ENCODE measurements around the gene DENND4C.
"Not testable (repeated sequence)": the region's sequence is repeated elsewhere in the genome, so short reads cannot be mapped to it uniquely, and the experiment has no call there.

Gene DENND4C

DNA sequence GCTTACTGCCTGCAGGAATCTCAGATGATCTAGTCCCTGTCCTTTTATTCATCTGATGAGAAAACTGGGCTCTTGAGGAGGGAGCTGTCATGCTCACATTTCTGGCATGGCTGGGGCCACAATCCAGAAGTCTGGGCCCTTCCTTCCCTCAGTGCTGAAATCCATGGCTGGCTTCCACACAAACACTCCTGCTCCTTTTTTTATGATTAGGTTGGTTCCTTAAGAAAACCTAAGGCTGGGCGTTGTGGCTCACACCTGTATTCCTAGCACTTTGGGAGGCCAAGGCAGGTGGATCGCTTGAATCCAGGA is 179.7 kb downstream of the DENND4C start:
- no peak for DNase-seq (ENCODE audit: low spot score)

GRCh38 chr9:19410594-19410993 is 180.1 kb downstream of the DENND4C start:
- no peak for DNase-seq (ENCODE audit: low spot score)

DNA sequence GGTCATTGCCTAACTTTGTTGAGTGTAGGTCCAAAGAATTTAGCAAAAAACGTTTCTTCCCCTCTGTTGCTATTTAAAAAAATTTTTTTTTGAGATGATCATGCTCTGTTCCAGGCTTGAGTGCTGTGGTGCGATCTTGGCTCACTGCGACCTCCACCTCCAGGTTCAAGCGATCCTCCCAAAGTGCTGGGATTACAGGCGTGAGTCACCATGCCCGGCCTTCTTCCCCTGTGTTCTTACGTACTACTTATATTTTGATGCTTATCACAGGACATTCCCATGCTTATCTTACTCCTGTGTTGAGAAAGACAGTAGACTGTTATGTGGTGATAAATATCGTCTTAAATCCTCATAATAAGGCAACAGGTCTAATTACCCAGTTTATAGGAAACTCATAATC is 180.8 kb downstream of the DENND4C start:
- no peak for DNase-seq (ENCODE audit: low spot score)

GRCh38 chr9:19413456-19413855 is 183.0 kb downstream of the DENND4C start:
- not testable (repeated sequence) for DNase-seq (ENCODE audit: low spot score)

DNA sequence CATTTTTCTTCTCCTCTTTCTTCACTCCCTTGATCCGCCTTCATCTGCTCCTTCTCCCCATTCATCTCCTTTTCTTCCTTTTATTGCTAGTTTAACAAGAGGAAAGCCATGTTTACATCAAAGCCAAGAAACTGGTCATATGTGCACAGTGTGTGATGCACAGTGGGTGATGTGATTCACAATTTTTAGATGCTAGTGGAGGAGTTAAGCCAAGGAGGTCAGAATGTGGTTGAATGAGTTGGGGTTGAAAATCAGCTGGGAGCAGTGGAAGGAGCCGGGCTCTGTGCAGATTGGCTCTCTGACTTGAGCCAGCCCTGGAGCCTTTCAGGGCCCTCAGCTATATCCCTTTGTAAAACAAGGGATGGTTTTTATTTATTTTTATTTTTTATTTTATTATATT is 185.7 kb downstream of the DENND4C start:
- DNase-seq (ENCODE audit: low spot score) = no peak

DNA sequence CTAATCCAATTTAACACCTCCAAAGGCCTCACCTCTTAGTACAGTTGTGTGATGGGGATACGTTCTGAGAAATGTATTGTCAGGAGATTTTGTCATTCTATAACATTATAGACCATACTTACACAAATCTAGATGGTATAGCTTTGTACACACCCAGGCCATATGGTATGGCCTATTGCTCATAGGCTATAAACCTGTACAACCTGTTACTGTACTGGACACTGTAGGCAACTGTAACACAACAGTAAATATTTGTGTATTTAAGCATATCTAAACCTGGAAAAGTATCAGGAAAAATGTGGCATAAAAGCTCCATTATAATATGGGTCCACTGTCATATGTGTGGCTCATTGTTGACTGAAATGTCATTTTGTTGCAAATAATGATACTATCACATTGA is 190.4 kb downstream of the DENND4C start:
- no peak for DNase-seq (ENCODE audit: low spot score)

All from SW480 (cell line).